ENCODE results near the gene PRKG1.

GRCh38 chr10:51773681-51774080, 699.4 kb downstream of the PRKG1 start:
- TF ChIP-seq POLR2A (IDR thresholded peaks at IDR 0.05) (no peak), CTCF (IDR thresholded peaks at IDR 0.05) (no peak)
